HG02885 (cell line): ENCODE measurements around the gene USP35.
A peak's percentile ranks its signal among the peaks of the same experiment; 100 is the strongest.
"Not testable (repeated sequence)": the region's sequence is repeated elsewhere in the genome, so short reads cannot be mapped to it uniquely, and the experiment has no call there.

Source experiments
- ATAC-seq: cut with Tn5 transposase; IDR thresholded peaks from one replicate; pipeline ENCODE4 v1.9.1; 2021; ENCODE audit warnings: mild to moderate bottlenecking; ENCODE audit not compliant: unreplicated experiment, poor library complexity

USP35 gene

GRCh38 chr11:78168539-78169477 is 19.9 kb upstream of the USP35 start:
- ATAC-seq: no peak

GRCh38 chr11:78170413-78170812 is 18.3 kb upstream of the USP35 start:
- ATAC-seq: no peak

- ATAC-seq: no peak
Observed at GRCh38 chr11:78170874-78171549, 17.7 kb upstream of the USP35 start.

- ATAC-seq: no peak
Observed at GRCh38 chr11:78171951-78172350, 16.8 kb upstream of the USP35 start.

GRCh38 chr11:78175862-78176261 is 12.9 kb upstream of the USP35 start:
- not testable (repeated sequence) for ATAC-seq

GRCh38 chr11:78176605-78177141 is 12.0 kb upstream of the USP35 start:
- no peak for ATAC-seq

- ATAC-seq: no peak
Observed at GRCh38 chr11:78177216-78177615, 11.5 kb upstream of the USP35 start.

- no peak for ATAC-seq
Observed at GRCh38 chr11:78179459-78180071, 9.2 kb upstream of the USP35 start.

- ATAC-seq: no peak
Observed at GRCh38 chr11:78180751-78181150, 8.0 kb upstream of the USP35 start.

GRCh38 chr11:78181185-78181584 is 7.5 kb upstream of the USP35 start:
- ATAC-seq: no peak

GRCh38 chr11:78187366-78188285 is 1.1 kb upstream of the USP35 start:
- peak; percentile 28 for ATAC-seq

- ATAC-seq: no peak
Observed at GRCh38 chr11:78189174-78189724, 530 bp downstream of the USP35 start.

- no peak for ATAC-seq
Observed at GRCh38 chr11:78189851-78190250, 1.1 kb downstream of the USP35 start.

- ATAC-seq: no peak
Observed at GRCh38 chr11:78190374-78190773, 1.7 kb downstream of the USP35 start.

- no peak for ATAC-seq
Observed at GRCh38 chr11:78190871-78191538, 2.3 kb downstream of the USP35 start.

GRCh38 chr11:78192223-78192719 is 3.6 kb downstream of the USP35 start:
- ATAC-seq: no peak

GRCh38 chr11:78192911-78193351 is 4.2 kb downstream of the USP35 start:
- no peak for ATAC-seq

- ATAC-seq: no peak
Observed at GRCh38 chr11:78193806-78194205, 5.1 kb downstream of the USP35 start.

GRCh38 chr11:78194490-78194889 is 5.8 kb downstream of the USP35 start:
- no peak for ATAC-seq
